GM19463 (cell line): Measurements from ENCODE around the gene LRP1.

Source experiments
- ATAC-seq: cut with Tn5 transposase; IDR thresholded peaks from one replicate; pipeline ENCODE4 v1.9.1; 2021; ENCODE audit warnings: mild to moderate bottlenecking, moderate library complexity; ENCODE audit not compliant: unreplicated experiment

Gene LRP1

DNA sequence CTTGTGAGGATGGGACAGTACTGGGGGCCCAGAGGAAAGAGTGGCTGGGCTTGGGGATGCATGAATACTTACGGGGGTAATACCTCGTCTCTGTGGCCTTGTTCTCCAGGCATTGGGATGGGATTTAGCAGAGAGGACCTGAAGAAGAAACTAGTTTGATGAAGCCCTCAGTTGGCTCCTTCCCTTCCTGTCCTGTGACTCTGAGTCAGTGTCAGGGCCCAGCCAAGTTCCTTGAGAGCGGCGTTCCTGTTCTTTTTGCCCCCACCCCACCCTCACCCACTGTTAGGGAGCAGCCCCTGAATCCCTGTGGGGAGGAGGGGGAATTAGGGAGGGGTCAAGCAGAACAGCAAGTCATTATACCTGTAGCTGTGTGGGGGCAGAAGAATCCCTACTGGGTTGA is 24.4 kb downstream of the LRP1 start:
- ATAC-seq = no peak

DNA sequence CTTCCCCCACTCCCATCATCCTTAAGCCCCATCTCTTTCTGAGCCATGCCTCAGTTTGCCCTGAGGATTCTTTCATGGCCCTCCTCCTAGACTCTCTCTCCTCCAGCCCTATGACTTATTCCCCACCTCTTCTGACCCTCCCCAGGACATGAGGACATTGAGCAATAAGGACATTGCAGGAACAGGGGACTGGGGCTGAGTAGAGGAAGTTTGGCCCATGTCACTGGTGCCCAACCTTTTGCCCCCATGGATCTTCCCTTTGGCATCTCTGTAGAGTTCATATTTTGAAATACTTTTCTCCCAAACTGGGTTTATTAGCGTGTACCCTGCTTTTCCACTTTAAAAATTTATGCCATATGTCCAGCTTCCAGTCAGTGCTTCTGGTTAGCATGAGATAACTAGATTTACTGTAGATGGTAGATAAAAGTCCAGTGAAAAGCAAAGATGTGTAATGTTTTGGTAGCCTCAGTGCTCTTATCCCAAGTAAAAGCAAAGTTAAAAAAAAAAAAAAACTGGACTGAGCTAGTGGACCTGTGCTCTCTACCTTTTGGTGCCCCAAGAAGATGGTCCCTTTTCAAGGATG is 25.2 kb downstream of the LRP1 start:
- ATAC-seq = no peak

DNA sequence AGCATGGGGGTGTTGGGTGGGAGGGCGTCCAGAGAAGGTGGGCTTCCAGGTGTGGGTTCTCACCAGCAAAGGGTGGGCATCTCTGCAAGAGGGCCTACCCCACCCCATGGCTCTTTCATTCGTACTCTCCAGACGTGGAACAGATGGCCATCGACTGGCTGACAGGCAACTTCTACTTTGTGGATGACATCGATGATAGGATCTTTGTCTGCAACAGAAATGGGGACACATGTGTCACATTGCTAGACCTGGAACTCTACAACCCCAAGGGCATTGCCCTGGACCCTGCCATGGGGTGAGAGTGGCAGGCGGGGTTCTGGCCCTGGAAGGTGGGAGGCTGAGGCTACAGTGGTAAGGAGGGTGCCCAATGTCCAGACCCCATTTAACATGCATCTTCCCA is 25.8 kb downstream of the LRP1 start:
- ATAC-seq = no peak

DNA sequence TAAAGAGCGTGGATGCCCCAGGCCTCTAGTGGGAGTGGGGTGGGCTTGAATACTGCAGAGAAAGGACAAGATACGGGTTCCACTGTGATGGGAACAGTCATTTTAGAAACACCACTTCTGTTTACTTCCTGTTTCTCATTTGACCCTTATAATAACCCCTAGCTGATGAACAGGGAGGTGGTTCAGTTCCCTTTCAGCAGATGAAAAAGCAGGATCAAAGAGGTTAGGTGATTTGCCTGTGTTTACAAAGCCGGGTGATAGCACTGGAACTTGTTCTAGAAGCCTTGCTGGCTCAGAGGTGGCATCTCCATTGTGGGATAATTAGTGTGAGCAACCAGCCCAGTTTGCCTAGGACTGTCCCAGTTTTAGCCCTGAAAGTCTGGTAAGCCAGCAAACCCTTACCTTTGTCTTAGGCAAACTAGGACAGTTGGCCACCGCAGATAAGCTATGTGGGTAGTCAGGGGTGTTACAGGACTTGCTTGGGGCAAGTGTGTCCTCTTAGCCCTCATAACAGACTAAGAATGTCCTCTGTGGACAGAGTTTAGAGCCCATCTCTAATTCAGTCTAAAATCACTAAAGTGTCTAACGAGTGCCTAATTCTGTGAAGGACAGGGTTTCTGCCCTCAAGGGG is 26.6 kb downstream of the LRP1 start:
- ATAC-seq = no peak

DNA sequence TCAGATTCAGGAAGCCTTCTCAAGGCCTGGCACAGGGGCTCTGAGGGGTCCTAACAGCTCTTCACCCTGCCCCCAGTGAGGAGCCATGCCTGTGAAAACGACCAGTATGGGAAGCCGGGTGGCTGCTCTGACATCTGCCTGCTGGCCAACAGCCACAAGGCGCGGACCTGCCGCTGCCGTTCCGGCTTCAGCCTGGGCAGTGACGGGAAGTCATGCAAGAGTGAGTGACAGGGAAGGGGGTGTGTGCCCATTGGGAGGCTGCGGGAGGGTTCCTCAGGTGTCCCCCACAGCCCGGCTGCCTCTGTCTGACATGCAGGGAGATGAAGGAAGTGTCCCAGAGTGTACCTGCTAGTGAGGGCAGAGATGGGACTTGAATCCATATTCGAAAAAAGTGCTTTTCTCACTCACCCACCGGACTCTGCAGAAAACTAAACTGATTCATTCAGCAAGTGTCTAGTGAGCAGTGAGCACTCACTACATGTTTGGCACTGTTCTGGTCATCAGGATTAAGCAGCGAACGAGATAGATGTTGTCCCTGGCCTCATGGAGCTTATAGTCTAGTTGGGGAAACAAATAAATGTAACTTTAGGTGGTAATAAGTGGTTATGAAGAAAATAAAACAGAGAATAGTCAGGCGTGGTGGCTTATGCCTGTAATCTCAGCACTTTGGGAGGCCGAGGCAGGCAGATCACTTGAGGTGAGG is 28.6 kb downstream of the LRP1 start:
- ATAC-seq = no peak

DNA sequence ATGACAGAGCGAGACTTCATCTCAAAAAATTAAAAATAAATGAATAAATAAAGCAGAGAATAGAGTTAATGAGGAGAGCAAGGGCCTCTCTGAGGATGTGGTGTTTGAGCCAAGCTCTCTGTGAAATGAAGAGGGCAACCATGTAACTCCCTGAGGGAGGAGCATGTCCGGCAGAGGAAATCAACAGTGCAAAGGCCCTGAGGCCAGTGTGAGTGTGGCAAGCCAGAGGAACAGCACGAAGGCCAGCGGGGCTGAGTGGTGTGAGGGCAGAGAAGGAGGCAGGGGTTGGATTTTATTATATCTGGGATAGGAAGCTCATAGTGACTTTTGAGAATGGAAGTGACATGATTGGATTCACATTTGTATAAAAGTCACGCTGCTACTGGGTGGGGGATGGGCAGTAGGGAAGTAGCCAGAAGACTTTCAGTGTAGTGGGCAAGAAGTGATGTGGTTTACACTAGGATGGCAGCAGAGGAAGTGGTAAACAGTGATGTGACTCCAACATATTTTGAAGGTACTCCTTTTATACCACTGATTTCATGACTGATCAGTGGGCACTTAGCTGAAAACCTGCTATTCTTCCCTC is 29.4 kb downstream of the LRP1 start:
- no peak for ATAC-seq

DNA sequence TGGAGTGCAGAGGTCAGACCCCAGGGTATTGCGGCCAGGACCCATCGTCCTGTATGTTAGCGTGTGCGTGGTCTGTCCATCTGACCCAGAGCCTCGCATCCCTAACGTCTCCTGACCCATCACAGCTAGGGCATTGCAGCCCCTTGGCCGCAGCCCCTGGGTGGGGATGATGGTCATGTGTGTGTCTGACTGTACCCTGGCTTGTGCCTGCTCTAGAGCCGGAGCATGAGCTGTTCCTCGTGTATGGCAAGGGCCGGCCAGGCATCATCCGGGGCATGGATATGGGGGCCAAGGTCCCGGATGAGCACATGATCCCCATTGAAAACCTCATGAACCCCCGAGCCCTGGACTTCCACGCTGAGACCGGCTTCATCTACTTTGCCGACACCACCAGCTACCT is 29.9 kb downstream of the LRP1 start:
- ATAC-seq = no peak

DNA sequence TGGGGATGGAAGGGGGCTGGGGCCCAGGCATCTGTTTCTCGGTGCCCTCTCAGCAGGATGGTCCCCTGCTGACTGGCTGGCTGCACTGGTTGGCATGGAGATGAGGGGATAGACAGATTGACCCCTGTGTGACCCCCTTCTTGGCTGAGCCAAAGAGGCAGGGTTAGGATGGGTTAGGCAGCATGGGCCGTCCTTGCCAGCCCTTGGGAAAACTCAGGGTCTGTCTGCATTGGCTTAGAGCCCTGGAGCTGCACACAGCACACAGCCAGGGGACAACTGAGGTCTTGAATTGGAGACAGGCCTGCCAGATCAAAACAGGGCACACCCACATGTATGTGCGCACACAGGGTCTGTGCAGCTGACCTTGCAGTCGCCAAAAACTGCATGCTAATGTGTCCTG is 30.4 kb downstream of the LRP1 start:
- ATAC-seq = no peak

DNA sequence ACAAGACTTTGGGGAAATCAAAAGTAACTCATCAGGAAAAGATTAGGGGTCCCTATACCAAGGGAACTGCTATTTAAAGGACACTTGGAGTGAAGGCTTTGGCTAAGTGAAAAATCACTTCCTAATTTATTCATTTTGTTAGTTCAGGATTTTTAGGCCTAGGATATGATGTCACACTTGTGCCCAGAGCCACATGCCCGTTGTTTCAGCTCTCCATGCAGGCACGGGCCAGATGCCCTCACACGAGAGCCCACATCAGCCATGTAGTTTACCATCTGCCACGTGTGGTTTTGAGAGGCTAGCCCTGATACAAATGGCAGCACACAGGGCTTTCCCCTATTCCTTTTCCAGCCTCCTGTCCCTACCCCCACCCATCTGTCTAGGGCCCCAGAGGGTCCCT is 31.0 kb downstream of the LRP1 start:
- no peak for ATAC-seq

DNA sequence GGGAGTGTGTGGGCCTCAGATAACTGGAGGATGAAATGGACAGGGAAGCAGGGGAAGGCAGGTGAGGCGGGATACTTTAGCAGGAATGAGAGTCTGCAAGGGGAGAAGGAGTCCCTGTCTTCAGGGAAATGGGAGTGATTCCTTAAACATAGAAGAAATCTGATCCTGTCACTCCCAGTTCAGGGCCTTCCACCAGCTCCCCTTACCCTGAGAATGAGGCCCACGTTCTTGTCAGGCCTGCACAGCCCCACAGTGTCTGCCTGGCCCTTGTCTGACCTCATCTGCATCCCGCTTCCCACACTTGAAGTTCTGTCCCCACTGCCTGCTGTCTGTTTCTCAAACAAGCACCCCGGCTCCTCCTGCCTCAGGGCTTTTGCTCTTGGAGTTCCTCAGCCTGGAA is 31.8 kb downstream of the LRP1 start:
- ATAC-seq = no peak

DNA sequence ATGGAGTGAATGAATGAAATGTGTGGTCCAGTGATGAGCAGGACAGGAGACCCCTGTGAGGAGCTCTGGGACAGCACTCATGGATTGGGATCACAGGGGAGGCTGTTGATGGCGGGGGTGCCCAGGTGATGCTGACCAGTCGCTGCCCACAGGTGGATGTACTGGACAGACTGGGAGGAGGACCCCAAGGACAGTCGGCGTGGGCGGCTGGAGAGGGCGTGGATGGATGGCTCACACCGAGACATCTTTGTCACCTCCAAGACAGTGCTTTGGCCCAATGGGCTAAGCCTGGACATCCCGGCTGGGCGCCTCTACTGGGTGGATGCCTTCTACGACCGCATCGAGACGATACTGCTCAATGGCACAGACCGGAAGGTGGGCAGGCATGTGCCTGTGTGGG is 32.5 kb downstream of the LRP1 start:
- ATAC-seq = no peak

DNA sequence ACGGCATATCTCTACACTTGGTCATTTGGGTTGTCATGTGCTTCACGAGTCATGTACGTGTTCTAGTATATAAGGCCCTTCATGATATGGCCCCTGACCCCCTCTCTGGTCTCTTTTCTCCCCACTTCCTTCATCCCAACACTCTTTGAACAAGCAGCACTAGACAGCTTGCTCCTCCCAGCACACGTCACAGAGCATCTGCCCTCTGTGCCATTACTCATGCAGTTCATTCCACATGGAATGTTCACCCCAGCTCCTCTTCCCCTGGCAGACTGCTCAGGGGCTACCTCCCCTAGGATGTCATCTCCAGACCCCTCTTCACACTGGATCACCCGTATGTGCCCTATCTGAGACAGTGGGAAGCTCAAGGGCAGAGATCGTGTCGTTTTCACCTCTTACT is 33.2 kb downstream of the LRP1 start:
- no peak for ATAC-seq

DNA sequence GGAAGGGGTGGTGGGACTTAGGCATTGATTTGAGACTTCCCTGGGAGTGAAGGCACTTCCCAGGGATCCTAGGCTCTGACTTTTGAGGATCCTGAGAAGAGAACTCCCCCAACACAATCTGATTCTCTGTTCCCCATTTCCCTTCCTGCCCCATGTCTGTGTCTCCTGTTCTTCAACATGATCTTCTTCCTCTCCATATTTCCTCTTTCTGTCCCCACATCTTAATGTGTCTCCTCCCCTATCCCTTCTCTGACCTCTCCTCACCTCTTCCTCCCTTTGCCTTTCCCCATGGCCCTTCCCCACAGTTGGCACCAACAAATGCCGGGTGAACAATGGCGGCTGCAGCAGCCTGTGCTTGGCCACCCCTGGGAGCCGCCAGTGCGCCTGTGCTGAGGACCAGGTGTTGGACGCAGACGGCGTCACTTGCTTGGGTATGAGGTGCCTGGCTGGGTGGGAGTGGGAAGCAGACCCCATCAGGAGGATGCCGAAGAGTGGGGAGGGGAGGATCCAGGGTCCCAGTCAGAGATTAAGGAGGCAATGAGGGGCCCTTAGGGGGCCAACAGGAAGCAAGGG is 34.4 kb downstream of the LRP1 start:
- no peak for ATAC-seq

DNA sequence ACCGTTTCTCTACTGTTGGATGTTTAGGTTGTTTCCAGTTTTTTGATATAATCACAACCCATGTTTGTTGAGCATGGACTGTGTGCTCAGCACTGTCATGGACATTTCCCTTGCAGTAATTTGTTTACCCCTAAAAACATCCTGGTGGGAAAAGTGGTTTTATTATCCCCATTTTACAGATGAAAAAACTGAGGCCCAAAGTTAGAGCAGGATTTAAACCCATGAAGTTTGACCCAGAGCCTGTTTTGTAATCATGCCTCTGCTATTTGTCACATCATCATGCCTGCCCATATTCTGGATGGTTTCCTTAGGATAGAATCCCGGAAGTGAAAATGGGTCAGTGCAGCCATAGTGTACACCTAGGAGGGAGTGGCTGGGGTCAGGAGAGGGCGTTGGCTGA is 36.2 kb downstream of the LRP1 start:
- ATAC-seq = no peak

DNA sequence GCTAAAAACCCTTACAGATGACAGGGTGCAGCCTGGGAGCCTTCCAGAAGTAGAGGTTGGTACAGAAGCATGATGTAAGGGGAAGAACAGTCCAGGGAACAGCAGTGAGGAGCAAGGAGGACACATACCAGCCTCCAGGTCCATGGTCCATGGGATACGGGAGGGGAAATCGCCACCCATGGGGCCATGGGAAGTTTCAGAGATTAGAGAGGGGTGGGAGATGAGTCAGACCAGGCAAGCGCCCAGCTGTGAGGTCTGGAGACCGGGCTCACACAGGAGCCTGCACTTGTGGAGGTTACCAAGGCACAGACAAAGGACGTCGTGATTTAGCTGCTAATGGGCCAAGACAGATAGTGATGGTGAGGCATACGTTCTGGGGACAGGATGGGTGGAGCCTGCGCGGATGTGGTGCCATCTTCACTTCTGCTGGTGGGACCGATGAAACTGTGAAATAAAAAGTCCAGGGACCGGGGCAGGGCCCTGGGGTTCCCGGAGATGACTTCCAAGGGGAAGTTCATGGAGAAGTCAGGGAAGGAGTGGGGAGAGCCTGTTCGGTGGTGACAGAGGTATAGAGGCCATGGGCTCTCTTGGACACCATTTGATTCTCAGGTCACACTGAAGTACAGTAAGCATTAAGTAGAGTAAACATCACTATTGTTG is 36.8 kb downstream of the LRP1 start:
- ATAC-seq = no peak

DNA sequence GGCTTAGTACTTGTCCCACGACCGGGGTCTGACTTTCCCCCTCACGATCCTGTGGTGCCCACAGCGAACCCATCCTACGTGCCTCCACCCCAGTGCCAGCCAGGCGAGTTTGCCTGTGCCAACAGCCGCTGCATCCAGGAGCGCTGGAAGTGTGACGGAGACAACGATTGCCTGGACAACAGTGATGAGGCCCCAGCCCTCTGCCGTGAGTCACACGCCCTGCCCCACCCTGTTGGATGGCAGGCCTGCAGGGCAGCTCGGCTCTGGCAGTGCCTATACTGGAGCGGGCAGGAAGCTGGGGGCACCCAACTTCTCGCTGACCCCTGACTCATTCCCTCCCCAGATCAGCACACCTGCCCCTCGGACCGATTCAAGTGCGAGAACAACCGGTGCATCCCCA is 37.5 kb downstream of the LRP1 start:
- ATAC-seq = no peak

DNA sequence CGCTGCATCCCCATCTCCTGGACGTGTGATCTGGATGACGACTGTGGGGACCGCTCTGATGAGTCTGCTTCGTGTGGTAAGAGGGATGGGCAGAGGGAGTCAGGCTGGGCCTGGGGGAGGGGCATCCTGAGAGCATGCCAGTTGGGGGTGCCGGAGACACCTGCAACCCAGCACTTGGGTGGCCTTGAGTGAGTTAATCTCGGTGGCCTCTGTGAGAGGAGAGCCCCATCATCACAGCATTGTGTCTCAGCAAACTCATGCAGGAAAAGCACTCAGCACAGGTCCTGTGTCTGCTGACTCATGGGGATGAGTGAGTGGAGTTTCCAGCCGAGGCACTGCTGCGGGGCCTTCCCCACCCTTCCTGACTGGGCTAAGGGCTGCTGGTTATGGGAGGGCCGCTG is 38.7 kb downstream of the LRP1 start:
- no peak for ATAC-seq

DNA sequence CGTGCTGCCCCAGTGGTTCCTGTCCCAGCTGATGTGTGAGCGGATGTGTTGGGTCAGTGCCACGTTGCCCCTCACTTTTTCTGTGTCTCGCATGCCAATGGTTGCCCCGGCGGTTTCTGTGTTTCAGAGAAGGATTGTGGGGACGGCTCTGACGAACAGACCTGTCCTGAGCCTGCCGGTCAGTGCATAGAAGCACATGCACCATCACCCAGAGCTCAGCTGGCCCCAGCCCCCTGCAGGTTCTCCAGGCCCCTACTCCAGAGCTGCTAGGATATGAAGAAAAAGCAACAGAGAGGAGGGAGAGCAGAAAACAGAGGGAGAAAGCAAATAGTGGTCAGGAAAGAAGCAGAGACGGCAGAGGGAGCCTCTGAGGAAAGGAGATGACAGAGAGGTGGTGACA is 39.8 kb downstream of the LRP1 start:
- ATAC-seq = no peak

DNA sequence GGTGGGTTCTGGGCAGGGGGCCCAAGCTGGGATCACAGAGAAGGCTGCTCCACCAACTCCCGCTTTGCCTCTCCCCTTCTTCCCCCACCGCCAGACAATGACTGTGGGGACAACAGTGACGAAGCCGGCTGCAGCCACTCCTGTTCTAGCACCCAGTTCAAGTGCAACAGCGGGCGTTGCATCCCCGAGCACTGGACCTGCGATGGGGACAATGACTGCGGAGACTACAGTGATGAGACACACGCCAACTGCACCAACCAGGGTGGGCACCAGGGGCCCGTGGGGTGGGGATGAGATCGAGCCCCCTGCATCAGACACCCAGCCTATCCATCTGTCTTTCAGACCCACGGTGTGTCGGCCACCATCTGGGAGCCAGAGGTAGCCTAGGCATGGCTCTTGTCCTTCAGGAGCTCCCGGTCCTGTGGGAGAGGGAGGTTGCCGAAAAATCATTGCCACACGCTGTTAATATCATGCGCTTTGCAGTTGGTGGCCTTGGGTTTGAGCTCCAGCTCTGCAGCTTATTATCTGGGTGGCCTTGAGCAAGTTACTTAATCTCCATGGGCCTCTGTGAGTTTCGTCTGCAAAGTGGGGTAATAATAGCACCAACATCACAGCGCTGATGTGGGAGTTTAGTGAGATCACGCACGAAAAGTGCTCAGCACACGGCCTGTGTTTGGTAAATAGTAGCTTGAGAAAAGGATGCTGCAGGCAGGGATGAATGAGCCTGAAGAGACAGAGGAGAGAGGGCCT is 40.9 kb downstream of the LRP1 start:
- no peak for ATAC-seq

DNA sequence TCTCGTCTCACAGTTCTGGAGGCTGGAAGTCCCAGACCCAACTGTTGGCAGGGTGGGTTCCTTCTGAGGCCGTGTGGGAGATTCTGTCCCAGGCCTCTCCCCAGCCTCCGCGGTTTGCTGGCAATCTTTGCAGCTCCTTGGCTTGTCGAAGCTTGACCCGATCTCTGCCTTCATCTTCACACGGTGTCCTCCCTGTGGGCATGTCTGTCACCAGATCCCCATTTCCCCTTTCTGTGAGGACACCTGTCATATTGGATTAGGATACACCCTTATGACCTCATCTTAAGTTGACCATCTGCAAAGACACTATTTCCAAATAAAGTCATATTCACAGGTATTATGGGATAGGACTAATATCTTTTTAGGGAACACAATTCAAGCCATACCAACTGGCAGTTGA is 41.7 kb downstream of the LRP1 start:
- no peak for ATAC-seq

DNA sequence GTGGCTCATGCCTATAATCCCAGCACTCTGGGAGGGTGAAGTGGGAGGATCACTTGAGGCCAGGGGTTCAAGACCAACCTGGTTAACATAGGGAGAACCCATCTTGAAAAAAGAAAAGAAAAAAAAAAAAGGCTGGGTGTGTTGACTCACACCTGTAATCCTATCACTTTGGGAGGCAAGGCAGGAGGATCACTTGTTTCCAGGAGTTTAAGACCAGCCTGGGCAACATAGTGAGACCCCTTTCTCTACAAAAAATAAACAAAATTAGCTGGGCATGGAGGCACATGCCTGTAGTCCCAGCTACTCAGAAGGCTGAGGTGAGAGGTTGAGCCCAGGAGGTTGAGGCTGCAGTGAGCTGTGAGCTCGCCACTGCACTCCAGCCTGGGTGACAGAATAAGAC is 42.1 kb downstream of the LRP1 start:
- ATAC-seq = no peak
